NCI-H187 treated with DMSO at 0.1 percent for 48 hours (cell line): Measurements from ENCODE around the gene TTYH3.
A peak's percentile ranks its signal among the peaks of the same experiment; 100 is the strongest.
"Not testable (repeated sequence)": the region's sequence is repeated elsewhere in the genome, so short reads cannot be mapped to it uniquely, and the experiment has no call there.

Source experiments
- DNase-seq: peaks from one replicate; lab custom pipeline; 2025; lab: John Stamatoyannopoulos, UW

The TTYH3 gene

DNA sequence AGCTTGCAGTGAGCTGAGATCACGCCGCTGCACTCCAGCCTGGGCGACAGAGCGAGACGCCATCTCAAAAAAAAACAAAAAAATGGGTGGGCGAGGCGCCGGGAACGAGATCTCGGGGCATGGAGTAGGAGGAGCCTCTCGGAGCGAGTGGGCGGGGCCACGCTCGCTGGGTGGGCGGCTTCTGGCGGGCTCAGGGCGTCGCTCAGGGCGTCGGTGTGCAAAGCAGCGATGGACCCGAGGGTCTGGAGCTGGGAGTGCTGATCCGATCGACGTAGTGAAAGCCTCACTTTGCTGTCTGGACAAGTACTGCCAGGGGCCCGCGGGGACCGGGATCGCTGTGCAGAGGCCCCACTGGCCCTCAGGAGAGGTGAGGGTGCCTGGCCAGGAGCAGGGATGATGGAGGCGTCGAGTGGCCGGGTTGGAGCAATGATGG is 33.6 kb downstream of the TTYH3 start:
- no peak for DNase-seq

- DNase-seq, result no peak
Observed at GRCh38 chr7:2666155-2666554, 34.4 kb downstream of the TTYH3 start.

DNA sequence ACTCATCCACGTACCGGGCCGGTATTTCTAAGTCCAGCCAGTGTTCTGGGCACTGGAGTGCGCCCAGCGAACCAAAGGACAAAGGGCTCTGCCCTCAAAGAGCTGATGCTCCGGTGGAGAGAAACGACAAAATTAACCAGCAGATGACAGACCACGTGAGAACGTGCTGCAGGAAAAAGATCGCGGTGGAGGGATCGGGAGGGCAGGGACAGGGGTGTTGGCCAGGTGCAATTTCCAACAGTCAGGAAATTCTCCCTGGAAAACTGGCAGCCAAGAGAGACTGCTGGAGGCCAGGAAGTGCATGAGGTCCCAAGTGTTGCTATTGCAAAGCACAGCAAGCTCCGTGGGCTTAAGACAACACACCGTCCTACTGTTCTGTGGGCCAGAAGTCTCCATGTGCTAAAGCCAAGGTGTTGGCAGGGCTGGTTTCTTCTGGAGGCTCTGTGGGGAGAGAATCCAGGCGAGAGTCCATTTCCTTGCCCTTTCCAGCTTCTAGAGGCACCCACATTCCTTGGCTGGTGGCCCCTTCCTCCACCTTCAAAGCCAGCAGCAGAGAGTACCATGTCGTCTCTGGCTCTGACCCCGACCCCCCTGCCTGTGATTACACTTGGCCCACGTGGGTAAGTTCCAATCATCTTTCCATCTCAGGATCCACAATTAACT is 34.9 kb downstream of the TTYH3 start:
- no peak for DNase-seq

GRCh38 chr7:2667843-2668242 is 36.1 kb downstream of the TTYH3 start:
- DNase-seq, result no peak

DNA sequence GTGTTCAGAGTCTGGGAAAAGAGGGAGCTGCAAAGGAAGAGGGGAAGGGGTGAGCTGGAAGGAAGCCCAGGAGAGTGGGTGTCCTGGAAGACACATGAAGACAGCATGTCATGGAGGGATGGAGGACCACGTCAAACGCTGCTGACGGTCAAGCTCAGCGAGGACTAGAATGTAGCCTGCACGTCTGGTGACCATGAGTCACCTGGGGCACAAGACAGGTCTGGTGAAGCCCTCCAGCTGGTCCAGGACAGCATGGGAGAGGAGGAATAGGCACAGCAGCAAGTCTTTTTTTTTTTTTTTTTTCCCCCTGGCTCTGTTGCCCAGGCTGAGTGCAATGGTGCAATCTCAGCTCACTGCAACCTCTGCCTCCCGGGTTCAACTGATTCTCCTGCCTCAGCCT is 36.6 kb downstream of the TTYH3 start:
- DNase-seq, result no peak

DNA sequence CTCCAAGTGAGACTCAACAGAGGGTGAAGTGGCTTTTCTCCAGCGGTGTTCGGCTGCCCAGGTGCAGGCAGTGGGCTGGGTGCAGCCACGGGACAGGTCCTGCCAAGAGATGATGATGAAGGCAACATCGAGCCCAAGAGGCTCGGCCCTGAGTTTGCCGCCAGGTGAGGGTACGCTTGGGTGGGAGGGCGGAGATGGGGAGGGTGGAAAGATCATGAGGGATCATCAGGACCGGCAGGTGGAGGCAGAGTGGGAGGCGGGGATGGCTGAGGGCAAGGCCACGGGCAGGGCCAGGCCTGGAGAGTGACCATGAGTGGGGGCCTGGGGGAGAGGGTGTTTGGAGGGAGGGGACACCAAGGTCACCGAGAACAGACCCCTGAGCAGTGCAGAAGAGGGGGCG is 38.4 kb downstream of the TTYH3 start:
- DNase-seq, result no peak

- peak; percentile 4 for DNase-seq
Observed at GRCh38 chr7:2670720-2671391, 39.1 kb downstream of the TTYH3 start.

DNA sequence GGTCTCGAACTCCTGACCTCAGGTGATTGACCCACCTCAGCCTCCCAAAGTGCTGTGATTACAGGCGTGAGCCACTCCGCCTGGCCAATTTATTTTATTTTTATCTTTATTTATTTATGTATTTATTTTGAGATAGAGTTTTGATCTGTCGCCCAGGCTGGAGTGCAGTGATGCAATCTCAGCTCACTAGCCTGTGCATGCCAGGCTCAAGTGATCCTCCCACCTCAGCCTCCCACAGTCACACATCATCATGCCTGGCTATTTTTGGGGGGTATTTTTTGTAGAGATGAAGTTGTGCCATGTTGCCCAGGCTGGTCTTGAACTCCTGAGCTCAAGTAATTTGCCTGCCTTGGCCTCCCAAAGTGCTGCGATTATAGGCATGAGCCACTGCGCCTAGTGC is 41.4 kb downstream of the TTYH3 start:
- DNase-seq, result not testable (repeated sequence)

DNA sequence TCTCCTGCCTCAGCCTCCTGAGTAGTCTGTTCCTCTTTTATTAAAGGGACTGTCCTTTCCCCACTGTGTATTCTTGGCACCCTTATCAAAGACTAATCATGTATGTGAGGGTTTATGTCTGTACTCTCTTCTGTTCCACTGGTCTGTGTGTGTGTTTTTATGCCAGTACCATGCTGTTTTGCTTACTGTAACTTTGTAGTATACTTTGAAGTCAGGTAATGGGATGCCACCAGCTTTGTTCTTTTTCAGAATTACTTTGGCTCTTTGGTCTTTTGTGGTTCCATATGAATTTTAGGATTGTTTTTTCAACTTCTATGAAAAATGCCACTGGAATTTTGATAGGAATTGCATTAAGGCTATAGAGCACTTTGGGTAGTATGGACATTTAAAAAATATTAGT is 42.1 kb downstream of the TTYH3 start:
- no peak for DNase-seq

DNA sequence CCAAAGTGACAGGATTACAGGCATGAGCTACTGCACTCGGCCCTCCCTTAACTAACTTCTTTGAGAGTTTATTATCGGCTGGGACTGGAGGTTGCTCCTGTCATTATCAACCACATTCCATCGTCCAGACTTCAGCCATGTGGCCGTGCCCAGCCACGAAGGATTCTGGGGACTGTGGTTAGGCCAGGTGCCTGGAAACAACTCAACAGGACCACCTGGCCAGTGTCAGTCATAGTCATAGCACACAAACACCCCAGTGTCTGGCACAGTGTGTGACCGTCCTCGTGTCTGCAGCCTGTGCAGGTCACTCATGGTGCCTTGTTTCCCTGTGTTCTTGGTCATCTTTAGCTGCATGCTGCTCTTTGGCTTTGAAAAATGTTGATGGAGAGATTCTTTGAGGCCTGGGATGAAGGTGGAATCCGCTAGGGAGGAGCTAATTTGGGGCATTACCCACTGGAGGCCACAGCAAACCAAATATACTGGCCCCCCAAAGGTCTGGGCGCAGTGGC is 43.5 kb downstream of the TTYH3 start:
- DNase-seq, result no peak

- not testable (repeated sequence) for DNase-seq
Observed at GRCh38 chr7:2676576-2676975, 44.8 kb downstream of the TTYH3 start.

GRCh38 chr7:2678454-2678853 is 46.7 kb downstream of the TTYH3 start:
- not testable (repeated sequence) for DNase-seq

DNA sequence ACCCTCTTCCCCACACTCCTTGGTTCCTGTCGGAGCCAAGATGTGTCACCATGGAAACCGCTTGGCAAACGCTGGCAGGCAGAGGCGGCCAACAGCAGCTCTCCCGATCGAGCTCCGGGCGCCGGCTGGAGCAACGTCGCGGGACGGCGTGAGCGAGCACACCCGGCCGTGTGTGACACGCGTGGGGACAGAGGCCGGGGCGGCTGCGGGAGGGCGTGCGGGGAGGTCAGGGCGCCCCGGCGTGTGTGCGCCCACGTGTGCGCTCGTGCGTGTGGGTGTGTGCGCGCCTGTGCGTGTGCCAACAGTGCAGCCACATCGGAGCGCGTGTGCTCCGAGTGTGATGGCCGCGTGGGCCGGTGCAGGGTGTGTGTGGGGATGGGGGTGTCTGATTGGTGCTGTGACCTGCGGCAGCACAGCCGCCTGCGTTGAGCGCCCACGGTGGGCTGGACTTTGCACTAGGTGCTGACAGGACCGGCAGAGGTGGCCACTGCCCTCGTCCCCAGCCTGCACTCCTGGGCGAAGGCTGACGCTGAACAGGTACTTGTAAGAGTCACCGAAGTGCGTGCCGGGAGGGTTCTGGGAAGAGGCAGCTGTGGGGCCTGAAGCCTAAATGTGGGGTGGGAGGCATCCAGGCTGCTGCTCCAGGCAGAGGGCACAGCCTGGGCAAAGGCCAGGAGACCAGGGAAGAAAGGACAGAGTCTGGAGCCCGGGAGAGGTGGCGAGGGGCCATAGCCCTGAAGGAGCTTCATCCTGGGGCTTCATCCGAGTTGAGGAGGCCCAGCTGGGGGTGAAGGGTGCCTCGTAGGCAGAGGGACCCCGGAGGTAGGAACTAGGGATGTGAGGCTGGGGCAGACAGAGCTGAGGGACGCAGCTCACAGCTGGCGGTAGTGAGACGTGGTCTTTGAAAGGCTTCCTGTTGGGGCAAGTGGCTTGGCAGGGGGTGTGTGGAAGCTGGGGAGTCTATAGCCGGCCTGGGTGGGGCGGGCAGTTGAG is 47.6 kb downstream of the TTYH3 start:
- DNase-seq, result not testable (repeated sequence)

DNA sequence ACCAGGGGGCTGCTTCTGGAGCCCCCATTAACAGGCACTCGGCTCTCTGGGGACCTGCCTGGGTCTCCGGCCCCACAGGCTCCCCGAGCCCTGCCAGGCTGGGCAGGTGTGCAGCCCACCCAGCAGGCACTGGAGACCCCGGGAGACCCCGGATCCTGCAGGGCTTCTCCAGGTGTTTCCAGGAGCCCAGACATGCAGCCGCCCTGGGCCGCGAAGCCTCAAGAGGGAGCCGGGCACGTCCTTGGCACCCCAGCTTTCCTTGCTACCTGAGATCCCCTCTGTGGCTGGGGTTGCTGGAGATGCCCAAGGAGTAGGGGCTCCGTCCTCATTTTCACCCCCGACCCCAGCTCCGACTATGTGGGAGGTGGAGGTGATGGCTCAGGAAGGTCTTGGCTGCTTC is 48.5 kb downstream of the TTYH3 start:
- no peak for DNase-seq

DNA sequence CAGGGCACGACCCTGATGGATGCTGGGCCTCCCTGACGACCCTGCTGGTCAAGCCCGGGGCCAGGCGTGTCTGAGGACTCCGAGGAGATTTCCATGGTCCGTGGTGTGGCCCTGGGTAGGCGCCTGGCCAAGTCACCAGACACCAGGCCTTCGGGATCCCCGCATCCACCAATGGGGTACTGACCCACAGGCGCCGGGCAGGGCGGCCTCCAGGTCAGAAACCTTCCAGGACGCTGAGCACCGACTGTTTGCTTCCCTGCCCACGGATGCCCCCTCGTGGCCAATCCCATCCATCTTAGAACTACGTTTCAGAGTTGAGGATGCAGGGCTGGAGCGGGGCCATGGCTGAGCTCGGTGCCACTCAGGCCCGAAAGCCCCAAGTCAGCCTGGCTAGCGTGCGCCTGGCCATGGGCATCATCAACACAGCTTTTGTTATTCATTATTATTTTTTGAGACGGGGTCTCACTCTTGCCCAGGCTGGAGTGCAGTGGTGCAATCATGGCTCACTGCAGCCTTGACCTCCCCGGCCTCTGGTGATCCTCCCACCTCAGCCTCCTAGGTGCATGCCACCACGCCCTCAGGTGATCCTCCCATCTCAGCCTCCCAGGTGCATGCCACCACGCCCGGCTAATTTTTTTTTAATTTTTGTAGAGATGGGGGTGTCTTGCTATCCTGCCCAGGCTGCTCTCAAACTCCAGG is 49.2 kb downstream of the TTYH3 start:
- DNase-seq, result peak; percentile 1

- DNase-seq, result no peak
Observed at GRCh38 chr7:2681929-2682799, 50.4 kb downstream of the TTYH3 start.

DNA sequence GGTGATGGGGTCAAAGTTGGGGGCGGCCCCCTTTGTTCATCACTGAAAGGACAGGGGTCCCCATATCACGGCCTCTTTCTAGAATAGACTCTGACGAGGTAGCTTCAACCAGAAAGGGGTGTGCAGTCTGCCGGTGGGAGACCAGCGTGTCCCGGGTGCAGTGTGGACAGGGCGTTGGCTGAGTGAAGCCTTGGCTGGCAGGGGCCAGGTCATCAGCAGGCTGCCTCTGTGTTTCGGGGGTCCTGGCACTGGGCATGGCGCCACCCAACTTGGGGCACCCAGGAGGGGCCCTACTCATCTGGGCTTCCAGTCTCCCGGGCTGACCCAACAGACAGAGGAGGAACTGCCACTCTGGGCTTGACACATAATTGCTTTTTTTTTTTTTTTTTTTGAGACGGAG is 52.7 kb downstream of the TTYH3 start:
- DNase-seq, result no peak

GRCh38 chr7:2686101-2686500 is 54.3 kb downstream of the TTYH3 start:
- DNase-seq, result no peak

DNA sequence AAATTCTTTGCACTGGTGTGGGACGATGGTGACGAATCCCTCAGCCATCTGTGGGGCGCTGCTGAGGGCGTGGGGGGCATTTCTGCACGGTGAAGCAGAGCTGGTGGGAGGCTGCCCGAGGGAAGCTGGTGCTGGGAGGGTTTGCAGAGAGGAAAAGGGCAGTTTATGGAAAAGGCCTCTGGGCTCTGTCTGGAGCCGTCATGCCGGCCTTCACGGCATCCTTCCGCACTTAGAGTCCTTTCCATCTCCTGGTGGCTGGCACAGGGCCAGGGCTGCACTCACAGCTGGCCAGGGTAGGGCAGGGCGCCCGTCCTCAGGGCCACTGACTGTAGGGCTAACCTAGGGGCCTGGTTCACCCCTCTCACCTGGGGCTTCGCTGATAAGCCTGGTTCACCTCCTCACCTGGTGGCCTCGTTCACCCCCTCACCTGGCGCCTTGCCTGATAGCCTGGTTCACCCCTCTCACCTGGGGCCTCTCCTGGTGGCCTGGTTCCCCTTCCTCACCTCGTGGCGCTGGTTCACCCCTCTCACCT is 55.6 kb downstream of the TTYH3 start:
- no peak for DNase-seq

DNA sequence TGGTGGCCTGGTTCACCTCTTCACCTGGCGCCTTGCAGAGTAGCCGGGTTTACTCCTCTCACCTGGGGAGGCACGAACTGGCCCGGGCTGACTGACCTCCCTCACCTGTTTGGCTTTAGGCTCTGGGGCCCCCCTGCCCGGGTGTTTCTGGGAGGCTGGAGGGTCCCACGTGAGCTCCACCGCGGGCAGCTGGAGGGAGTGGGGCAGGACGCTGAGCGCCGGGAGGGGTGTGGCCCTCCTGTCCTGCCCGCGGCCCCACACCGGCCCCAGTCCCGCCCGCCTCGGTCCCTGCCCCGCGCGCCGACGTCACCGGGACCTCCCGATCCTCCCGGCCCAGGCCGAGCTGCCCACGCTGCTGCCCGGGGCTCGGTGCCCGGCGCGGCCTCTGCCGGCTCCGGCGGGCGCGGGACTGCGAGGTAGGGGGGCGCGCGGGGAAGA is 56.1 kb downstream of the TTYH3 start, which contains the start of gene AMZ1:
TSS of gene AMZ1 (plus strand) at position 322 of the 438 bp plus-strand sequence. CDS start 12,250 bp downstream, outside the sequence.
- DNase-seq, result no peak
